ENCODE results near the gene ADCY9.

The ADCY9 gene

DNA sequence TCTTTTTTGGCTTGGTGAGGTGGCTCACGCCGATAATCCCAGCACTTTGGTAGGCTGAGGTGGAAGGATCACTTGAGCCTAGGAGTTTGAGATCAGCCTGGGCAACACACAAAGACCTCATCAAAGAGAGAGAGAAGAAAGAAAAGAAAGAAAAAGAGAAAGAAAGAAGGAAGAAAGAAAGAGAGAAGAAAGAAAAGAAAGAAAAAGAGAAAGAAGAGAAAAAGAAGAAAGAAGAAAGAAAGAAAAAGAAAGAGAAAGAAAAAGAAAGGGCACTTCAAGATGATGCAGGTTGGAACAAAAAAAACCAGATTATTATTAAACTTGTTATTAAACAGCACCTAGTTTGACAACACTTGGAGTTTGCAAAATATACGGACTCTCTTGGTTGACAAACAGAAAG, 21.2 kb upstream of the ADCY9 start:
- peaks cover 9% of the 10 kb centered on the region for H3K9me3 Mint-ChIP-seq
- no peaks in the 10 kb centered on the region for H3K36me3 Mint-ChIP-seq (ENCODE audit: low read depth)
- H3K4me3 Mint-ChIP-seq: no peak overlapping the region
- peaks cover 23% of the 10 kb centered on the region for H3K4me1 Mint-ChIP-seq (ENCODE audit: low read depth)
- H3K27ac Mint-ChIP-seq: peak overlapping the region; percentile 16
- H3K27me3 Mint-ChIP-seq (ENCODE audit: low read depth): peaks cover 12% of the 10 kb centered on the region

DNA sequence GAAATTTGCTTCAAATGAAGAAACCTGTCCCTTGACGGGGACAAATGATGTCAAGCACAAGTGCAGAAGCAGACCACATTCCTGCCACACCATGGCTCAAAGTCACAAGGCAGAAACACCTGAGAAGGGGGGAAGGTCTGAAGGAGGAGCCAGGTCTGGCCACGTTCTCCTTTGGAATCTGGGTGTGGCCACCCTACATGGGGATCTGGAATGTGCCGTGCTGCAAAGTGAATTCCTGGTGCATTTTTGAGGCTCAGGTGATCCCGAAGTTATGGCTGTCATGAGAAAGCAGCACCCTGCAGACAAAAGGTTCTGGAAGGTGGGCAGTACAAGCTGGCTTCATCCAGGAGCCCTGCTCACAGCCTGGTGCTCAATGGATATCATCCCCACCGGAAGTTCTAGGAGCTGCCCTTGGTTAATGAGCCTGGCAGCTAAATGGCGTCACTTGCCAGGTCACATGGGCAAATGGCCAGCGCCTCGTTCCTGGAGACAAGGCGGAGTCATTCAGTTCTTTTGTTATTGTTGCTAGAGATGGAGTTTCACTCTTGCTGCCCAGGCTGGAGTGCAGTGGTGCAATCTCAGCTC, 20.1 kb upstream of the ADCY9 start:
- Mint-ChIP-seq H3K4me1 (ENCODE audit: low read depth) (peaks cover 14% of the 10 kb centered on the region), H3K4me3 (no peak overlapping the region), H3K27ac (no peak overlapping the region), H3K9me3 (peaks cover 5% of the 10 kb centered on the region), H3K27me3 (ENCODE audit: low read depth) (peaks cover 12% of the 10 kb centered on the region), H3K36me3 (ENCODE audit: low read depth) (no peaks in the 10 kb centered on the region)

DNA sequence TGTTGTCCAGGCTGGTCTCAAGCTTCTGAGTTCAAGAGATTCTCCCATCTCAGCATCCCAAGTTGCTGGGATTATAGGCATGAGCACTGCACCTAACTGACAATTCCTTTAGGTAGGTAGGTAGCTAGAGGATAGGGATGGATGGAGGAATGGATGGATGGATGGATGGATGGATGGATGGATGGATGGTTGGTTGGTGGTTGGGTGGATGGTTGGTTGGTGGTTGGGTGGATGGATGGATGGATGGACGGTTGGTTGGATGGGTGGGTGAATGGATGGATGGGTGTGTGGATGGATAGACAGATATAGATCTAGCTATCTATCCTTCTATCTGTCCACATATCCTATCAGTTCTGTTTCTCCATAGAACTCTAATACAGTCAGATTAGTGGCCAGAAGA, 19.3 kb upstream of the ADCY9 start:
- Mint-ChIP-seq H3K9me3 (peaks cover 5% of the 10 kb centered on the region), H3K36me3 (ENCODE audit: low read depth) (no peaks in the 10 kb centered on the region), H3K4me1 (ENCODE audit: low read depth) (peaks cover 11% of the 10 kb centered on the region), H3K27me3 (ENCODE audit: low read depth) (peaks cover 13% of the 10 kb centered on the region), H3K27ac (no peak overlapping the region), H3K4me3 (no peak overlapping the region)

DNA sequence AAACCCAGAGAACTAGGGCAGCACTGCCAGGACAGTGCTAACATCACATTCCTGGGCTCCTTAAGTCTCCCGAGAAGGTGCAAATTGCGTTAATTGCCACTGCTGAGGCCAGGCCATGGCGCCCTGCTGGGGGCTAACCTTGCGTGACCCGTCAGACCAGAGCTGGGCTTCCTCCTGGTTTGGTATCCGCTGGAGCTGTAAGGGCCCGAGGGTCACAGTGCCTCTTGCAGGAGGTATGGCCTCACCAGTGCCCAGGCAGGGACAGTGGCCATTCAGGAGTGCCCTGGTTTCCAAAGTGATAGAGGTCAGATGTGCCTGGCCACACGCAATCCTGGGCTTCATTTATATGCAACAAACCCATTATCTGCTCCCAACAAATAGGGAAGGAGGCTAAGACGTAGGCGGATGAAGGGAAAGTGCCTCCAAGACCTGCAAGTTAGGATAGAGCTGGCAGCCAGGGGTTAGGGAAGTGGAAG, 17.7 kb upstream of the ADCY9 start:
- peaks cover 22% of the 10 kb centered on the region for H3K27me3 Mint-ChIP-seq (ENCODE audit: low read depth)
- peaks cover 3% of the 10 kb centered on the region for H3K4me1 Mint-ChIP-seq (ENCODE audit: low read depth)
- H3K4me3 Mint-ChIP-seq: no peak overlapping the region
- no peaks in the 10 kb centered on the region for H3K36me3 Mint-ChIP-seq (ENCODE audit: low read depth)
- H3K27ac Mint-ChIP-seq: no peak overlapping the region
- H3K9me3 Mint-ChIP-seq: no peaks in the 10 kb centered on the region

DNA sequence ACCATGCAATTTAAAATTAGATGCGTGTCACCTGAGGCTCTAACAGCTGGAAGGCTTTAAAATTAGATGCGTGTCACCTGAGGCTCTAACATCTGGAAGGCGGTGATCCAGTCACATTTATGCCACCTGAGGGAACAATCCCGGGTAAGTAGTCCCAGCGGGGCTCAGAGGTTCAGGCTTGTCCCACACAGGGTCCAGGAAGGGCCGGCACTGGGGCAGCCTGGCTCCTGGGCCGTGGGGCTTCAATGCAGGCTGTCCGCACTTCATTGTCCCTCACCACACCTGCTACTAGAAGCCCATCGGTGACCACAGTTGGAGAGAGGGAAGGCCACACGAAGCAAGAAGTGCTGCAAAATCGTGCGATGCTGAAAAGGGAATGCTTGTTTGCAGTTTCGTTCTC, 15.4 kb upstream of the ADCY9 start:
- H3K9me3 Mint-ChIP-seq: no peaks in the 10 kb centered on the region
- no peak overlapping the region for H3K27ac Mint-ChIP-seq
- H3K36me3 Mint-ChIP-seq (ENCODE audit: low read depth): no peaks in the 10 kb centered on the region
- peaks cover 17% of the 10 kb centered on the region for H3K27me3 Mint-ChIP-seq (ENCODE audit: low read depth)
- no peaks in the 10 kb centered on the region for H3K4me1 Mint-ChIP-seq (ENCODE audit: low read depth)
- no peak overlapping the region for H3K4me3 Mint-ChIP-seq

DNA sequence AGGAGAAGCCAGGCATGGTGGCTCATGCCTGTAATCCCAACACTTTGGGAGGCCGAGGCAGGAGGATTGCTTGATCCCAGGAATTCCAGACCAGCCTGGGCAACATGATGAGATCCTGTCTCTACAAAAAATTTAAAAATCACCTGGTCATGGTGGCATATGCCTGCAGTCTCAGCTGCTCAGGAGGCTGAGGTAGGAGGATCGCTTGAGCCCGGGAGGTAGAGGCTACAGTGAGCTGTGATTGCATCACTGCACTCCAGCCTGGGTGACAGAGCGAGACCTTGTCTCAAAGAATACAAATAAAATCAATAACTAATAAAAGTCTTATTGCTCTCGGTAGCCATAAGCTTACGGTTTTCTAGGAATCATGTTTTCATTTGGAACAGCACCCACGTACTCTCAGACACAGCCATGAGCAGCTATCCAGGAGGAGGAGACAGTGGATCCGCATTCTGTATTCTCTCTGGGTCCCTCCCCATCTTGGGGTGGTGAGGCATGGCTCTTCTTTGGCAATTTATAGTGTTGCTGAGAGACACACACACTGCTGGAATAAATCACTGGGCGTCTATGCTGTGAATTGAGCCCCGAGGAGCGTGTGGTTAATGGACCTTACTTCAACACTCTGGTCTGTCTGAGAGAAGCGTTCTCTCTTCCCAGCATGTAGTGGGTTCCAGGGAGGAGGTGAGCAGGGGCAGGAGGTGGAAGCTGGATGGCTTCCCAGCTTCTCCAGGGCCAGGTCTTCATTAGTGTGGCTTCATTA, 8.5 kb upstream of the ADCY9 start:
- Mint-ChIP-seq H3K27ac (no peak overlapping the region), H3K4me1 (ENCODE audit: low read depth) (no peaks in the 10 kb centered on the region), H3K36me3 (ENCODE audit: low read depth) (no peaks in the 10 kb centered on the region), H3K27me3 (ENCODE audit: low read depth) (peaks cover 23% of the 10 kb centered on the region), H3K9me3 (no peaks in the 10 kb centered on the region), H3K4me3 (no peak overlapping the region)

DNA sequence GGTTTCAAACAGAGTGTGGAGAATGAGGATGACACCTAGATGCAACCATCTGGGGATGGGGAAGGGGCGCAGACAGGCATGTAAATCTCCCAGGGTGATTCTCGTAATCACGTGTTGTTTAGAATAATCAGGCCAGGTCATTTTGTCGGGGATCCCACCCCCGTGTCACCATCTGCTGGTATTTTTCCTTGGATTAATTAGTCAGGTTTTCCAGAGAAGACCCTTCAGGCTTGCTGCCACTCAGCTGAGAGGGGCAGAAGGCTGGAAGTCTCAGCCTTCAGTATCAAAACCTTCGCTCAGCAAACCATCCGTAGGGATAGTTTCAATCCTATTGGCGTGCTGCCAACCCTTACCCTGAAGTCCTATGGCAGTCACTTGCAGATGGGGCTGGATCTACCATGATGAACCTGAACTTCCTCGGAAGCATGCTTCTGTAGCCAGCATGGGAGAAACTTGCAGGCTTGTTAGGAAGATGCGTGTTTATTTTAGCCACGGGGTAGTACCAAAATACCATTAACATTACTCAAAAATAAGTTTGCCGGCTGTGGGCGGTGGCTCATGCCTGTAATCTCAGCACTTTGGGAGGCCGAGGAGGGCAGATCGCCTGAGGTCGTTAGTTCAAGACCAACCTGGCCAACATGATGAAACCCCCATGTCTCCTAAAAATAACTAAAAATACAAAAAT, 7.5 kb upstream of the ADCY9 start:
- peaks cover 22% of the 10 kb centered on the region for H3K27me3 Mint-ChIP-seq (ENCODE audit: low read depth)
- no peaks in the 10 kb centered on the region for H3K9me3 Mint-ChIP-seq
- H3K4me3 Mint-ChIP-seq: no peak overlapping the region
- no peak overlapping the region for H3K27ac Mint-ChIP-seq
- no peaks in the 10 kb centered on the region for H3K4me1 Mint-ChIP-seq (ENCODE audit: low read depth)
- H3K36me3 Mint-ChIP-seq (ENCODE audit: low read depth): no peaks in the 10 kb centered on the region

DNA sequence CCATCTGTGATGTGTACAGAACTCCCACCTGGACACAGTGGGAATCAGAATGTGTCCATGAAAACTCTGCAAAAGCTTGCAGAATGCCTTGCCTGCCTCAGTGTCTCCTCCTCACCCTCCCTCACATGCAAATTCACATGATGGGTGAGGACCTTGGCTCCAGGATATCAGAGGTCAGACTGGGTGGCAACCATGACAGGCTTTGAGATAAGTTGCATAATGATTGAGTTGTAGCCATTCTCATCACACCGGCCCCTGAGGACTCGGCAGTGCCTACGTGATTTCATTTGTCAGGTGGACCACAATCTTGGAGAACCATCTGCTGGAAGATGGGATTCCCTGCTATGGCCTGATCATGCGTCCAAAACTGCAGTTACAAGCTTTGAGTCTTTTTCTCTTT, 3.9 kb upstream of the ADCY9 start:
- H3K9me3 Mint-ChIP-seq: no peaks in the 10 kb centered on the region
- no peaks in the 10 kb centered on the region for H3K36me3 Mint-ChIP-seq (ENCODE audit: low read depth)
- no peak overlapping the region for H3K27ac Mint-ChIP-seq
- H3K4me3 Mint-ChIP-seq: no peak overlapping the region
- peaks cover 5% of the 10 kb centered on the region for H3K4me1 Mint-ChIP-seq (ENCODE audit: low read depth)
- H3K27me3 Mint-ChIP-seq (ENCODE audit: low read depth): peaks cover 34% of the 10 kb centered on the region

DNA sequence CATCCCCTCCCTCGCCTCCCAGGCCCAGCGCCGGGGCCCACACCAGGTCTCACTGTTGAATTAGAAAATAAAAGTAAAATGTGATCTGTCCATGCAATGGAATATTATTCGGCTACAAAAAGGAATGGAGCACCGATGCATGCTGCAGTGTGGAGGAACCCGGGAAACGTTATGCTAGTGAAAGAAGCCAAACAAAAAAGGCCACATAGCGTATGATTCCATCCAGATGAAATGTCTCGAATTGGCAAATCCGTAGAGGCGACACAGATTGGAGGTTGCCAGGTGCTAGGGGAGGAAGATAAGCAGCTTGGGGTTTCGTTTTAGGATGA, 972 bp upstream of the ADCY9 start:
- H3K27me3 Mint-ChIP-seq (ENCODE audit: low read depth): peaks cover 18% of the 10 kb centered on the region
- H3K27ac Mint-ChIP-seq: peak overlapping the region; percentile 37
- H3K4me1 Mint-ChIP-seq (ENCODE audit: low read depth): peaks cover 30% of the 10 kb centered on the region
- no peaks in the 10 kb centered on the region for H3K9me3 Mint-ChIP-seq
- peaks cover 13% of the 10 kb centered on the region for H3K36me3 Mint-ChIP-seq (ENCODE audit: low read depth)
- H3K4me3 Mint-ChIP-seq: peak overlapping the region; percentile 81

DNA sequence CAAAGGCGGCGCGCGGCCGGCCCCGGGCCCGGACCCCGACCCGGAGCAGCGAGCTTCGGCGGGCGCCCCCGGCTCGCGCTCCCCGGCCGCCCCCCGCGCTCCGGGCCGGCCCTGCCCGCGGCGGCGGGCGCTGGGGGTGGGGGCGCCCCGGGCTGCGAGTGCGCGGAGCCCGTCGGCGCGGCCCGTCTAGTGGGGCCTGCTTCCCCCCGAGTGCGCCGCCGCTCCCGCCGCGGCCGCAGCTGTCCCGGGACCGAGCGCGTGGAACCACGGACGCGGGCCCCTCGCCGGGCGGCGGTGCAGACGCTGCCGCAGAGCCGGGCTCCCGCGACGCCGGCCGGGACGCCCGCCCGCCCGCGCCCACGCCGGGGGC, 308 bp downstream of the ADCY9 start:
- Mint-ChIP-seq H3K27me3 (ENCODE audit: low read depth) (peaks cover 18% of the 10 kb centered on the region), H3K36me3 (ENCODE audit: low read depth) (peaks cover 18% of the 10 kb centered on the region), H3K4me1 (ENCODE audit: low read depth) (peaks cover 42% of the 10 kb centered on the region), H3K4me3 (peak overlapping the region; percentile 72), H3K27ac (no peak overlapping the region), H3K9me3 (no peaks in the 10 kb centered on the region)

DNA sequence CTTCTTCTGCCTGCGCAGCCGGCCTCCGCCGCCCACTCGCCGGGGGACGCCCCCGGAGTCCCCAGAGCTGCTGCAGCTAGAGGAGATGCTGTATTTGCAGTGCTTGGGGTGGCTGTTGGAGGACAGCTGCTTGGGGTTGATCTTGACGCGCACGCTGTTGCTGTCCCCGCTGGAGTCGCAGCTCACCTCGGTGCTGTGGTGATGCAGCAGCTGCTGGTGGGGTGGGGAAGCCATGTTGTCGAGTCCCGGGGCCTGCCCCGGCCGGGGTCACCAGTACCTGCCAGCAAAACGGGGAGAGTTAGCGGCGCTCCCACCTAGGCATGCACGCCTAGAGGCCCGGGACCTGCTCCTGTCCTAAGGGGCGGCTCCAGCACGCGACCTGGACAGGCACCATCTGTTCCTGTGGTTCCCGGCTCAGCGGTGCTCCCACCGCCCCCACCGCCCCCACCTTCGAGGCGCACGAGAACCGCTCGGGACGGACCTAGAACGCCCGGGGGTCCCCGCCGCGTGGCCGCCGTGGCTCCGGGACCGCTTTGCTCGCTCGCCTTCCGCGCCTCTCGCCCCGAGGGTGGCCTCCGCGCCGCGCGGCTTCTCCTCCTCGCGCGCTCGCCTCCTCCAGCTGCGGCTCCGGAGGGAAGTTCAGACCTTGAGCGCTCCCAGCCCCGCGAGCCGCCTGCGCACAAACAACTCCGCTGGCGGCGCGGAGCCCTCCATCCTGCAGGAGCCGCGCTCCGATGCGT, 863 bp downstream of the ADCY9 start:
- H3K4me1 Mint-ChIP-seq (ENCODE audit: low read depth): peaks cover 44% of the 10 kb centered on the region

DNA sequence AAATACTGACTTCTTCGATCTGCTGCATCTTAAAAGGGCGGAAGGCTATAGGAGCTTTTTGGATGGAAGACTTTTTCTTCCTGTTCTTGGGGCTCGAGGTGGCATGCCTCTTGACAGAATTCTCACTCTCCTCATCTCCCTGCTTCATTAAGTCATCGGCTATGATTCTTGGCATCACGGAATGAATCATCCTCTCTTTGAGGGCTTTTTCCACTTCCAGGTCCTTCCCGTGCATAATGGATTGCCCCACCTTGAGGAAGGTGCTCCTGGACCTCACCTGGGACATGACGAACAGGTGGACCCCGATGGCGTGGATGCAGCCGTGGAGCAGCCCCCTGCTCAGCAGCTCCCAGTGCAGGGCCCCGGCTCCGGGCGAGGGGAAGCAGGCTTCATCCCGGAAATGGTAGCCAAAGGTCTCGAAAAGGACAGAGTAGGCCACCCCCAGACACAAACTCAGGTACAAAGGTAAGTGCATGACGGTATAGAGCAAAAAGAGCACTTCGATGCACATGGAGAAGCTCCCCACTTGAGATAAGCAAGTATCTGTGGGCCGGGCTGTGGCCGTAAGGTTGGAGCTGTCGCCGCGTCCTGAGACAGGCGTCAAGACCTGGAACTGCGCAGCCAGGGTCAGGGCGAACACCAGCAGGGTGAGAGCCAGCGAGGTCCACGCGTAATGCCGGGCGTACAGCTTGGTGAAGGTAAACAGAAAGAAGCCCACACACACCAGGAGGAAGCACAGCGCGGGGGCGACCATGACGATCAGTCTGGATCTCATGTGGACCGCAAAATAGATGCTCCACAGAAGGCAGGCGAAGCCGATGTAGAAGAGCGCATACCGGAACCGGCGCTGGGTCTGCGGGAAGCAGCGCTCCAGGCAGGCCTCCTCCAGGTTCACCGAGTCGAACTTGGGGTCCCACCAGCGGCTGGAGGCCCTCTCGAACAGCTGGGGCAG, 1.7 kb downstream of the ADCY9 start:
- Mint-ChIP-seq H3K4me1 (ENCODE audit: low read depth) (peaks cover 48% of the 10 kb centered on the region), H3K27me3 (ENCODE audit: low read depth) (peaks cover 18% of the 10 kb centered on the region), H3K36me3 (ENCODE audit: low read depth) (peaks cover 20% of the 10 kb centered on the region), H3K27ac (peak overlapping the region; percentile 45), H3K4me3 (peak overlapping the region; percentile 76), H3K9me3 (no peaks in the 10 kb centered on the region)

More for the DNA sequence above, 863 bp downstream of the ADCY9 start:
- Mint-ChIP-seq H3K27me3 (ENCODE audit: low read depth) (peaks cover 18% of the 10 kb centered on the region), H3K4me3 (peak overlapping the region; percentile 72), H3K27ac (peak overlapping the region; percentile 49), H3K36me3 (ENCODE audit: low read depth) (peaks cover 18% of the 10 kb centered on the region), H3K9me3 (no peaks in the 10 kb centered on the region)

DNA sequence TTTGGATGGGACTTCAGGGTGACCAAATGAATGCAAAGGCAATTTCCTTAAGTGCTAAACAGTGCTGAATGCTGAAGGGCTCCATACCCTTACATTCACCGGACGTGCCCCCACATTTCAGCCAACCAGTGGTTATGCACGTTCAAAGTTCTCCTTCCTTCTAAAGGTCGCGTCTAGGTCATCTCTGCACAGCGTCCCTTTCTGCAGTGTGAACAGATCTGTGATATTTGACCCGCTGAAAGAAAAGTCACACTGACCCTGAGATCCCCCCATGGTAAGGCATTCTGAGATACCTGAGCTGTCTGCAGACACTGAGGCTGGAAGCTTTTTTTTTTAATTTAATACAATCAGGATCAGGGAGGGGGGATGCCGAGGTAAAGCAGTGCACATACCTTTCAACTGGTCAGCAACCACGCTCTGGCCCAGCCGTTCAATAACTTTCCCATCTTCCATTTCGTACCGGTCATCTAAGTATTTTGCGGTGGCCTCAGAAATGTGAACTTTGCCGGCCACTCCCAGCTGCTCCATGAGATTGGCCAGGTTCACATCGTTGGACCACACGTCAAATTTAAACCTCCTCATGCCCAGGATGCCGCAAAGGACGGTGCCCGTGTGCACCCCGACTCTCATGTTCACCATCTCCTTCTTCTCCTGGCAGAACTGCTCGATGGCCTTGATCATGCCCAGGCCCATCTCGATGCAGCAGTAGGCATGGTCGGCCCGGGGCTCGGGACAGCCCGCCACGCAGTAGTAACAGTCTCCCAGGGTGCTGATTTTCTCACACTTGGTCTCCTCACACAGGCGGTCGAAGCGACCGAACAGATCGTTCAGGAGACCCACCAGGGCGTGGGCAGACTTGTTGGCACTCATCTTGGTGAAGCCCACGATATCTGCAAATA, 2.6 kb downstream of the ADCY9 start:
- peaks cover 14% of the 10 kb centered on the region for H3K27me3 Mint-ChIP-seq (ENCODE audit: low read depth)
- no peaks in the 10 kb centered on the region for H3K9me3 Mint-ChIP-seq
- peaks cover 25% of the 10 kb centered on the region for H3K36me3 Mint-ChIP-seq (ENCODE audit: low read depth)
- H3K27ac Mint-ChIP-seq: no peak overlapping the region
- peak overlapping the region; percentile 76 for H3K4me3 Mint-ChIP-seq
- peaks cover 50% of the 10 kb centered on the region for H3K4me1 Mint-ChIP-seq (ENCODE audit: low read depth)
